HEK293 (cell line): ENCODE data around the gene GRHL3.

Experiments used
- CTCF ChIP-seq: fragments of 450-650 bp; formaldehyde crosslinking; IDR thresholded peaks from 2 replicates; pipeline ENCODE4 v1.5.1; 2016; ENCODE audit warnings: missing biosample characterization, missing genetic modification characterization
- MYNN ChIP-seq: fragments of 450-650 bp; formaldehyde crosslinking; IDR thresholded peaks from 2 replicates; pipeline ENCODE4 v1.5.1; 2016; ENCODE audit warnings: missing biosample characterization, missing genetic modification characterization, borderline replicate concordance
- ZFP37 ChIP-seq: fragments of 450-650 bp; formaldehyde crosslinking; IDR thresholded peaks from 2 replicates; pipeline ENCODE4 v1.5.1; 2016; ENCODE audit warnings: missing biosample characterization, missing genetic modification characterization
- ZNF776 ChIP-seq: fragments of 450-650 bp; formaldehyde crosslinking; IDR thresholded peaks from 2 replicates; pipeline ENCODE4 v1.5.0; 2017; ENCODE audit warnings: missing biosample characterization, missing genetic modification characterization, borderline replicate concordance

- no peak for TF ChIP-seq MYNN (tag by site-specific recombination)
- no peak for TF ChIP-seq CTCF (tag by site-specific recombination)
- no peak for TF ChIP-seq ZNF776 (tag by site-specific recombination)
- TF ChIP-seq ZFP37: no peak
Observed at GRCh38 chr1:24297852-24298232, 21.3 kb upstream of the GRHL3 start.
